Measurements from ENCODE around the gene ACTL8.

Gene ACTL8

GRCh38 chr1:17746920-17747319 lies 8.2 kb upstream of the ACTL8 start:
- Histone ChIP-seq H3K4me1 (ENCODE audit: low read length) (no peaks in the 10 kb centered on the region), H2AFZ (ENCODE audit: low read length) (no peak overlapping the region), H3K4me3 (ENCODE audit: low read length) (no peak overlapping the region), H3K79me2 (ENCODE audit: low read length) (no peaks in the 10 kb centered on the region), H3F3A (ENCODE audit: insufficient read depth, low read length) (no peaks in the 10 kb centered on the region), H3K36me3 (replicated peaks; ENCODE audit: insufficient read depth, low read length) (no peaks in the 10 kb centered on the region), H3K9me3 (replicated peaks; ENCODE audit: insufficient read depth, low read length) (no peaks in the 10 kb centered on the region), H3K9ac (ENCODE audit: low read length) (no peak overlapping the region), H3K27me3 (replicated peaks; ENCODE audit: insufficient read depth, low read length) (peaks cover 75% of the 10 kb centered on the region), H4K20me1 (ENCODE audit: insufficient read depth, low read length) (no peaks in the 10 kb centered on the region), H3K27ac (ENCODE audit: low read length) (no peak overlapping the region), H3K9me2 (replicated peaks; ENCODE audit: insufficient read depth, low read length) (no peaks in the 10 kb centered on the region), H3K4me2 (ENCODE audit: low read depth, low read length) (no peak overlapping the region)
- no peak for DNase-seq
- TF ChIP-seq EZH2 (optimal IDR thresholded peaks at IDR 0.05; ENCODE audit: low read depth, low read length), result no peak
- TF ChIP-seq EZH2phosphoT487 (IDR thresholded peaks at IDR 0.05; ENCODE audit: low read length), result no peak
- no peak for TF ChIP-seq CTCF (IDR thresholded peaks at IDR 0.05; ENCODE audit: low read length)

GRCh38 chr1:17750333-17750732 lies 4.8 kb upstream of the ACTL8 start:
- Histone ChIP-seq H3K36me3 (replicated peaks; ENCODE audit: insufficient read depth, low read length) (no peaks in the 10 kb centered on the region), H3K4me3 (ENCODE audit: low read length) (no peak overlapping the region), H3F3A (ENCODE audit: insufficient read depth, low read length) (no peaks in the 10 kb centered on the region), H2AFZ (ENCODE audit: low read length) (no peak overlapping the region), H3K79me2 (ENCODE audit: low read length) (no peaks in the 10 kb centered on the region), H3K27me3 (replicated peaks; ENCODE audit: insufficient read depth, low read length) (peaks cover 53% of the 10 kb centered on the region), H3K9me2 (replicated peaks; ENCODE audit: insufficient read depth, low read length) (no peaks in the 10 kb centered on the region), H3K4me2 (ENCODE audit: low read depth, low read length) (no peak overlapping the region), H3K9ac (ENCODE audit: low read length) (no peak overlapping the region), H3K27ac (ENCODE audit: low read length) (no peak overlapping the region), H4K20me1 (ENCODE audit: insufficient read depth, low read length) (no peaks in the 10 kb centered on the region), H3K4me1 (ENCODE audit: low read length) (no peaks in the 10 kb centered on the region), H3K9me3 (replicated peaks; ENCODE audit: insufficient read depth, low read length) (no peaks in the 10 kb centered on the region)
- no peak for DNase-seq
- TF ChIP-seq EZH2phosphoT487 (IDR thresholded peaks at IDR 0.05; ENCODE audit: low read length) (no peak), CTCF (IDR thresholded peaks at IDR 0.05; ENCODE audit: low read length) (no peak), EZH2 (optimal IDR thresholded peaks at IDR 0.05; ENCODE audit: low read depth, low read length) (no peak)

- Histone ChIP-seq H3K79me2 (ENCODE audit: low read length) (no peaks in the 10 kb centered on the region), H3K36me3 (replicated peaks; ENCODE audit: insufficient read depth, low read length) (no peaks in the 10 kb centered on the region), H3K4me3 (ENCODE audit: low read length) (no peak overlapping the region), H3K27ac (ENCODE audit: low read length) (no peak overlapping the region), H3K4me1 (ENCODE audit: low read length) (no peaks in the 10 kb centered on the region), H3K9ac (ENCODE audit: low read length) (no peak overlapping the region), H3K4me2 (ENCODE audit: low read depth, low read length) (no peak overlapping the region), H2AFZ (ENCODE audit: low read length) (no peak overlapping the region), H3K27me3 (replicated peaks; ENCODE audit: insufficient read depth, low read length) (peaks cover 47% of the 10 kb centered on the region), H4K20me1 (ENCODE audit: insufficient read depth, low read length) (no peaks in the 10 kb centered on the region), H3K9me2 (replicated peaks; ENCODE audit: insufficient read depth, low read length) (no peaks in the 10 kb centered on the region), H3K9me3 (replicated peaks; ENCODE audit: insufficient read depth, low read length) (no peaks in the 10 kb centered on the region), H3F3A (ENCODE audit: insufficient read depth, low read length) (no peaks in the 10 kb centered on the region)
- no peak for DNase-seq
- no peak for TF ChIP-seq EZH2 (optimal IDR thresholded peaks at IDR 0.05; ENCODE audit: low read depth, low read length)
- TF ChIP-seq EZH2phosphoT487 (IDR thresholded peaks at IDR 0.05; ENCODE audit: low read length), result no peak
- no peak for TF ChIP-seq CTCF (IDR thresholded peaks at IDR 0.05; ENCODE audit: low read length)
Observed at GRCh38 chr1:17752356-17752755, 2.8 kb upstream of the ACTL8 start.
